NCI-H510A treated with DMSO at 0.1 percent for 48 hours (cell line): ENCODE measurements around the gene SIK3.

Source experiments
- DNase-seq: peaks from one replicate; lab custom pipeline; 2025; lab: John Stamatoyannopoulos, UW

Gene SIK3

GRCh38 chr11:116866804-116867455 lies 231.3 kb downstream of the SIK3 start:
- DNase-seq, result no peak

- DNase-seq, result no peak
Measured at GRCh38 chr11:116865696-116866095, 232.5 kb downstream of the SIK3 start.

- DNase-seq, result no peak
Measured at GRCh38 chr11:116864531-116864930, 233.7 kb downstream of the SIK3 start.

GRCh38 chr11:116862951-116863350 lies 235.3 kb downstream of the SIK3 start:
- no peak for DNase-seq

- DNase-seq, result no peak
Measured at GRCh38 chr11:116862185-116862584, 236.0 kb downstream of the SIK3 start.

GRCh38 chr11:116861539-116861938 lies 236.7 kb downstream of the SIK3 start:
- DNase-seq, result no peak

GRCh38 chr11:116860303-116860702 lies 237.9 kb downstream of the SIK3 start:
- no peak for DNase-seq

- no peak for DNase-seq
Measured at GRCh38 chr11:116859175-116859574, 239.1 kb downstream of the SIK3 start.

- no peak for DNase-seq
Measured at GRCh38 chr11:116857936-116858335, 240.3 kb downstream of the SIK3 start.

- DNase-seq, result no peak
Measured at GRCh38 chr11:116857316-116857715, 240.9 kb downstream of the SIK3 start.

GRCh38 chr11:116856423-116856822 lies 241.8 kb downstream of the SIK3 start:
- DNase-seq, result no peak

GRCh38 chr11:116855413-116855812 lies 242.8 kb downstream of the SIK3 start:
- DNase-seq, result no peak

- DNase-seq, result no peak
Measured at GRCh38 chr11:116853461-116854073, 244.7 kb downstream of the SIK3 start.

- DNase-seq, result no peak
Measured at GRCh38 chr11:116852261-116853031, 245.8 kb downstream of the SIK3 start.

- DNase-seq, result no peak
Measured at GRCh38 chr11:116851626-116852025, 246.6 kb downstream of the SIK3 start.

- no peak for DNase-seq
Measured at GRCh38 chr11:116849486-116849885, 248.7 kb downstream of the SIK3 start.

- no peak for DNase-seq
Measured at GRCh38 chr11:116849060-116849459, 249.2 kb downstream of the SIK3 start.

- DNase-seq, result no peak
Measured at GRCh38 chr11:116847612-116848011, 250.6 kb downstream of the SIK3 start.

- DNase-seq, result no peak
Measured at GRCh38 chr11:116844722-116845121, 253.5 kb downstream of the SIK3 start.

- DNase-seq, result no peak
Measured at GRCh38 chr11:116843661-116844060, 254.6 kb downstream of the SIK3 start.

GRCh38 chr11:116842909-116843308 lies 255.3 kb downstream of the SIK3 start:
- DNase-seq, result no peak

- no peak for DNase-seq
Measured at GRCh38 chr11:116842117-116842516, 256.1 kb downstream of the SIK3 start.

- DNase-seq, result no peak
Measured at GRCh38 chr11:116840746-116841296, 257.4 kb downstream of the SIK3 start.
